A549 (cell line): ENCODE data around the gene PROB1.

Source experiments
- EP300 ChIP-seq, 2 experiments: fragments of >200 bp; sonication (Bioruptor Twin); formaldehyde crosslinking; IDR thresholded peaks; 2 replicates in 1 of 2; 3 replicates in 1 of 2; pipeline ENCODE4 v1.6.1; 2016 to 2017
- ESRRA ChIP-seq: fragments of 150-350 bp; IDR thresholded peaks from 2 replicates; pipeline ENCODE4 v1.6.1; 2014; ENCODE audit warnings: mild to moderate bottlenecking, low read length, borderline replicate concordance
- FOXS1 ChIP-seq: fragments of 250-450 bp; sonication (Bioruptor Pico); IDR thresholded peaks from 2 replicates; pipeline ENCODE4 v1.5.0; 2020; ENCODE audit warnings: mild to moderate bottlenecking, moderate library complexity
- KDM1A ChIP-seq: fragments of 200-600 bp; sonication (generic); IDR thresholded peaks from 2 replicates; pipeline ENCODE4 v1.6.1; 2016; ENCODE audit warnings: low read depth, mild to moderate bottlenecking
- POLR2A ChIP-seq: IDR thresholded peaks from 2 replicates; pipeline ENCODE4 v1.6.1; 2012; ENCODE audit warnings: mild to moderate bottlenecking, low read length
- RARB ChIP-seq: fragments of 250-450 bp; sonication (Bioruptor Pico); IDR thresholded peaks from 2 replicates; pipeline ENCODE4 v1.8.0; 2021; ENCODE audit warnings: mild to moderate bottlenecking, moderate library complexity

DNA sequence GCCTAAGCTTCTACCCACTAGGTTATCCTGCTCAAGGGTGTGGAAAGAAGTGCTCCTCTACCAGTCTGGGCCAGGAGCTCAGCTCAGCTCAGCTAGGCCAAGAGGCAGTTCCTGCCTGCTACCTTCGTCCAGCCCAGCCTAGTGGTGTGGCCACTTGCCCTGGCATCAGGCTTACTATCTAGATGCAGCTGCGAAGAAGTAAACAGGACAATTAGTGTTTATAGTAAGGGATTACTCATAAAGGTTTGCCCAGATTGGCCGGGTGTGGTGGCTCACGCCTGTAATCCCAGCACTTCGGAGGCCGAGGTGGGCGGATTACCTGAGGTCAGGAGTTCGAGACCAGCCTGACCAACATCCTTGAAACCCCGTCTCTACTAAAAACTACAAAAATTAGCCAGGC is 21.7 kb upstream of the PROB1 start:
- no peak for TF ChIP-seq FOXS1 (CRISPR knock-in tag)
- no peak for TF ChIP-seq ESRRA
- no peak for TF ChIP-seq RARB
- no peak for TF ChIP-seq EP300 (IDR thresholded peaks at IDR 0.05)
- TF ChIP-seq POLR2A: no peak
- no peak for TF ChIP-seq KDM1A
